OCI-LY1 (cell line): Measurements from ENCODE around the gene MAP3K4.

Experiments
- H2AFZ ChIP-seq: fragments of 200-600 bp; sonication (generic), shearing (Covaris generic); 2 replicates; pipeline ENCODE4 v1.6.0; 2014; ENCODE audit warnings: antibody characterized with exemption, mild to moderate bottlenecking, low read length
- H3F3A ChIP-seq: fragments of 200-600 bp; sonication (generic), shearing (Covaris generic); 2 replicates; pipeline ENCODE4 v1.6.0; 2014; ENCODE audit warnings: mild to moderate bottlenecking, antibody characterized with exemption, low read length, moderate library complexity; ENCODE audit not compliant: insufficient read depth
- H3K27ac ChIP-seq: fragments of 200-600 bp; sonication (generic); 2 replicates; pipeline ENCODE4 v1.5.1; 2014; ENCODE audit warnings: low read length, mixed run types, mild to moderate bottlenecking, low read depth; ENCODE audit not compliant: poor library complexity, severe bottlenecking
- H3K27me3 ChIP-seq: fragments of 200-600 bp; sonication (generic); 2 replicates; pipeline ENCODE4 v1.6.0; 2014; ENCODE audit warnings: antibody characterized with exemption, mild to moderate bottlenecking, low read length, moderate library complexity; ENCODE audit not compliant: insufficient read depth
- H3K36me3 ChIP-seq: fragments of 200-600 bp; sonication (generic); 2 replicates; pipeline ENCODE4 v1.6.1; 2014; ENCODE audit warnings: mild to moderate bottlenecking, antibody characterized with exemption, low read length, moderate library complexity, mixed read lengths; ENCODE audit not compliant: insufficient read depth
- H3K4me1 ChIP-seq: fragments of 200-600 bp; sonication (generic); 2 replicates; pipeline ENCODE4 v1.5.1; 2014; ENCODE audit warnings: mild to moderate bottlenecking, low read length, moderate library complexity; ENCODE audit not compliant: insufficient read depth, severe bottlenecking
- H3K4me2 ChIP-seq: fragments of 200-600 bp; sonication (generic), shearing (Covaris generic); 2 replicates; pipeline ENCODE4 v1.6.1; 2014; ENCODE audit warnings: low read length
- H3K4me3 ChIP-seq: fragments of 200-600 bp; sonication (generic); 2 replicates; pipeline ENCODE4 v1.5.1; 2014; ENCODE audit warnings: low read length, low read depth, mild to moderate bottlenecking, mixed read lengths; ENCODE audit not compliant: poor library complexity, severe bottlenecking
- H3K79me2 ChIP-seq: fragments of 200-600 bp; shearing (Covaris generic); 2 replicates; pipeline ENCODE4 v1.6.1; 2016; ENCODE audit warnings: mixed run types, low read length, mixed read lengths; ENCODE audit not compliant: insufficient read depth
- H3K9ac ChIP-seq: fragments of 200-600 bp; sonication (generic), shearing (Covaris generic); 2 replicates; pipeline ENCODE4 v1.6.1; 2014; ENCODE audit warnings: mild to moderate bottlenecking, low read length, mixed read lengths
- H3K9me2 ChIP-seq: fragments of 200-600 bp; sonication (generic), shearing (Covaris generic); 2 replicates; pipeline ENCODE4 v1.6.1; 2014; ENCODE audit warnings: low read depth, mild to moderate bottlenecking, low read length, mixed read lengths
- H3K9me3 ChIP-seq: fragments of 200-600 bp; shearing (Covaris generic); 2 replicates; pipeline ENCODE4 v1.6.1; 2014; ENCODE audit warnings: low read length, mixed read lengths
- H4K20me1 ChIP-seq: fragments of 200-600 bp; sonication (generic), shearing (Covaris generic); 2 replicates; pipeline ENCODE4 v1.6.0; 2016; ENCODE audit warnings: mild to moderate bottlenecking, low read length; ENCODE audit not compliant: insufficient read depth
- EZH2 ChIP-seq: fragments of 200-600 bp; sonication (generic), shearing (Covaris generic); IDR thresholded peaks from 2 replicates; pipeline ENCODE4 v1.8.0; 2017; ENCODE audit warnings: borderline replicate concordance, mixed run types, mild to moderate bottlenecking, antibody characterized with exemption, low read length, moderate library complexity, mixed read lengths
- TF ChIP-seq, protein P1 (sequence below): fragments of 200-600 bp; sonication (generic), shearing (Covaris generic); IDR thresholded peaks from 2 replicates; pipeline ENCODE4 v1.5.1; 2017; ENCODE audit warnings: mild to moderate bottlenecking, antibody characterized with exemption, low read length, moderate library complexity, mixed read lengths

MAP3K4 gene

DNA sequence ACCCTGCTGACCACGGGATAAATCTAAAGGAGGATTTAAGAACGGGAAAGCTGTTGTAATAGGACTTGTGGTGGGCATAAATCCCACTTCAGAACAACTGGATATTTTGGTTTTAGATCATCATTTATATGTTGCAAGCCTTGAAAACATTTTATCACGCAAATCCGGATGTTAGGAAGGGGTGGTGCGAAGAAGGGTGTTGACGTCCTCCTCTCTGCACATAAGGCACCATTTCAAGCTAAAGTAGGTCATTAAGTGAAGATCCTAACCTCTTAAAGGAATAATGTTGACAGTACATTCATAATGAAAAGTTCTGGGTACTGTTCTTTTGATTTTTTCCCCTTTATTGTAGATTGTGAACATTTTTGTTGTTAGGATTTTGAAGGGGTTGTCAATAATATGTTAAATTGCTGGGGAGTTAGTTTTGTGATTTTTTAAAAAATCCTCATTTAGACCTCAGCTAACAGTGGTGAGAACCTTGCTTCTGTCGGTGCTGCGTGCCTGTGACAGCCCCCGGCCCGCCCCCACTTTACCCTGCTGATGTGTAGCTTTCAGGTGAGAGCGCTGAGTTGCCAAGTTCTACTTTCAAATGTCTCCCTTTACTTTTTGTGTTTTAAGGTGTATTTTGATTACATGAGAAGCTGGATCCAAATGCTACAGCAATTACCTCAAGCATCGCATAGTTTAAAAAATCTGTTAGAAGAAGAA, 88.8 kb downstream of the MAP3K4 start:
- Histone ChIP-seq H3K9me2 (no peaks in the 10 kb centered on the region), H3K9ac (no peak overlapping the region), H4K20me1 (no peaks in the 10 kb centered on the region), H3K27ac (no peak overlapping the region), H3K27me3 (no peaks in the 10 kb centered on the region), H3K4me1 (peaks cover 5% of the 10 kb centered on the region), H3K36me3 (peaks cover 9% of the 10 kb centered on the region; the same call in 1 of the 2 replicates), H3K4me3 (no peak overlapping the region), H3K79me2 (no peaks in the 10 kb centered on the region), H3K9me3 (no peaks in the 10 kb centered on the region), H3K4me2 (no peak overlapping the region), H3F3A (no peaks in the 10 kb centered on the region), H2AFZ (no peak overlapping the region)
- TF ChIP-seq EZH2 = no peak
- TF ChIP-seq, protein P1, sequence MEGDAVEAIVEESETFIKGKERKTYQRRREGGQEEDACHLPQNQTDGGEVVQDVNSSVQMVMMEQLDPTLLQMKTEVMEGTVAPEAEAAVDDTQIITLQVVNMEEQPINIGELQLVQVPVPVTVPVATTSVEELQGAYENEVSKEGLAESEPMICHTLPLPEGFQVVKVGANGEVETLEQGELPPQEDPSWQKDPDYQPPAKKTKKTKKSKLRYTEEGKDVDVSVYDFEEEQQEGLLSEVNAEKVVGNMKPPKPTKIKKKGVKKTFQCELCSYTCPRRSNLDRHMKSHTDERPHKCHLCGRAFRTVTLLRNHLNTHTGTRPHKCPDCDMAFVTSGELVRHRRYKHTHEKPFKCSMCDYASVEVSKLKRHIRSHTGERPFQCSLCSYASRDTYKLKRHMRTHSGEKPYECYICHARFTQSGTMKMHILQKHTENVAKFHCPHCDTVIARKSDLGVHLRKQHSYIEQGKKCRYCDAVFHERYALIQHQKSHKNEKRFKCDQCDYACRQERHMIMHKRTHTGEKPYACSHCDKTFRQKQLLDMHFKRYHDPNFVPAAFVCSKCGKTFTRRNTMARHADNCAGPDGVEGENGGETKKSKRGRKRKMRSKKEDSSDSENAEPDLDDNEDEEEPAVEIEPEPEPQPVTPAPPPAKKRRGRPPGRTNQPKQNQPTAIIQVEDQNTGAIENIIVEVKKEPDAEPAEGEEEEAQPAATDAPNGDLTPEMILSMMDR = no peak

DNA sequence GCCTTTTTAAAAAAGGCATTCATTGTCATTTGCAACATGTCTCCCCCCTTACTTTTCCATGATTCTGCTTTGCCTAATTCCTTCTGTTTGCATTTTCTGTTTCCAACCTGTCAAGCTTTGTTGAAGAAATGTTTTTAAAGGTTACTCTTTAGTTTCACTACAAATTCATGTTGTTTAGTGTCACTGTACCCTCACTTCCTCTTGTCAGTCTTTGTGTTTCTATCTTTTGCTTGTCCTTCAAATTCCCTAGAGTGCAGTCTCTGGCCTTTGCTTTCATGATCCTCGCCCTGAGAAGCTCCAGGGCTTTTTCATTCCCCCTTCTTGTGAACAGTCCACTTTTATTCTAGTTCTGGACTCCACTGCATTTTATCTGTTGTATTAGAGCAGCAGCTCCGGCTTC, 90.6 kb downstream of the MAP3K4 start:
- TF ChIP-seq, protein P1 = no peak
- no peak for TF ChIP-seq EZH2
- no peak overlapping the region for H3K4me3 ChIP-seq
- H3K36me3 ChIP-seq = peaks cover 23% of the 10 kb centered on the region; the same call in 1 of the 2 replicates
- H3K9me3 ChIP-seq = no peaks in the 10 kb centered on the region
- no peaks in the 10 kb centered on the region for H3K79me2 ChIP-seq
- H3K9me2 ChIP-seq = no peaks in the 10 kb centered on the region
- no peak overlapping the region for H3K9ac ChIP-seq
- no peak overlapping the region for H3K27ac ChIP-seq
- no peak overlapping the region for H2AFZ ChIP-seq
- H3K4me2 ChIP-seq = no peak overlapping the region
- H3K4me1 ChIP-seq = peaks cover 5% of the 10 kb centered on the region
- H3F3A ChIP-seq = no peaks in the 10 kb centered on the region
- H4K20me1 ChIP-seq = no peaks in the 10 kb centered on the region
- H3K27me3 ChIP-seq = no peaks in the 10 kb centered on the region

DNA sequence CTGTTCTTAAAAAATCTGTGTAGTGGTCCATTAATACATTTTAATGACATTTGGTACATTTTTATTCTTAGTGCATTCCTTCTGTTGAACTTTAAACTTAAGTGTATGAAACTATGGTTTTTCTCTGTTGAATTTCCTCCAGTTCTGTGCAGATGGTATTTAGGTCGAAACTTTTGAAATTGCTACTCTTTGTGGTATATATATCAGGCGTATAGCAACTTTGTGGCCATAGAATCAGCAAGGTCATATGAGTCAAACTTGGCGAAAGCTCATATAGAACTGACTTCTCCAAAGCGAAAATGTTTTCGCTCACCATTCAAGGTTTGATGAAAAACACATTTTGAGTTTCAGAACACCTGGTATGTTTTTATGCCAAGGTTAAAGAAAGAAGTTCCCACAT, 93.7 kb downstream of the MAP3K4 start:
- peaks cover 46% of the 10 kb centered on the region; the same call in 1 of the 2 replicates for H3K36me3 ChIP-seq
- no peaks in the 10 kb centered on the region for H3K9me3 ChIP-seq
- H3K27me3 ChIP-seq = no peaks in the 10 kb centered on the region
- H3K4me3 ChIP-seq = no peak overlapping the region
- no peak overlapping the region for H2AFZ ChIP-seq
- H3F3A ChIP-seq = no peaks in the 10 kb centered on the region
- H3K9me2 ChIP-seq = no peaks in the 10 kb centered on the region
- TF ChIP-seq EZH2 = no peak
- TF ChIP-seq, protein P1 = no peak
- no peak overlapping the region for H3K27ac ChIP-seq
- no peak overlapping the region for H3K9ac ChIP-seq
- H3K4me2 ChIP-seq = no peak overlapping the region
- no peaks in the 10 kb centered on the region for H4K20me1 ChIP-seq
- H3K4me1 ChIP-seq = peaks cover 5% of the 10 kb centered on the region
- no peaks in the 10 kb centered on the region for H3K79me2 ChIP-seq
